Skin of body (tissue), 2 donors: ENCODE data around the gene ERP27. TPM values are rescaled to one million over a fixed set of nuclear protein-coding genes. Genes with fewer than 3 reads are reported as not detected.
A peak's percentile ranks its signal among the peaks of the same experiment; 100 is the strongest.

Experiments
- DNase-seq: peaks from one replicate; lab custom pipeline; 2025; lab: John Stamatoyannopoulos, UW
- total RNA-seq: library from RNA; depleted of rRNA; stranded (reverse); fragments of >200 nt; gene quantifications from one replicate; pipeline ENCODE4 v1.2.3, GENCODE V29; 2014

Gene ERP27
- 1.9 TPM for total RNA-seq

GRCh38 chr12:14938301-14938700, at the start of gene ERP27:
ERP27 (minus strand) TSS chr12:14938537; CDS start chr12:14938508, 29 bp downstream.
- DNase-seq = no peak

- no peak for DNase-seq
Measured at GRCh38 chr12:14988035-14988434, 49.7 kb upstream of the ERP27 start.

GRCh38 chr12:14986449-14986848, 48.1 kb upstream of the ERP27 start:
- no peak for DNase-seq

GRCh38 chr12:14984766-14985285, 46.5 kb upstream of the ERP27 start:
- DNase-seq = peak; percentile 69

- DNase-seq = no peak
Measured at GRCh38 chr12:14984036-14984435, 45.7 kb upstream of the ERP27 start.

GRCh38 chr12:14982991-14983390, 44.7 kb upstream of the ERP27 start:
- no peak for DNase-seq

GRCh38 chr12:14982562-14982961, 44.2 kb upstream of the ERP27 start:
- no peak for DNase-seq

- DNase-seq = no peak
Measured at GRCh38 chr12:14981049-14981448, 42.7 kb upstream of the ERP27 start.

GRCh38 chr12:14979468-14979867, 41.1 kb upstream of the ERP27 start:
- DNase-seq = no peak

- no peak for DNase-seq
Measured at GRCh38 chr12:14976658-14977057, 38.3 kb upstream of the ERP27 start.

GRCh38 chr12:14975457-14975856, 37.1 kb upstream of the ERP27 start:
- no peak for DNase-seq

GRCh38 chr12:14974633-14975032, 36.3 kb upstream of the ERP27 start:
- DNase-seq = no peak

GRCh38 chr12:14972816-14973215, 34.5 kb upstream of the ERP27 start, which contains the start of gene PDE6H:
PDE6H (plus strand) TSS chr12:14973042; CDS start chr12:14978013, 4,971 bp downstream.
- DNase-seq = no peak

- no peak for DNase-seq
Measured at GRCh38 chr12:14970473-14970872, 32.1 kb upstream of the ERP27 start.

GRCh38 chr12:14968478-14968877, 30.1 kb upstream of the ERP27 start:
- DNase-seq = no peak

GRCh38 chr12:14965221-14965620, 26.9 kb upstream of the ERP27 start:
- no peak for DNase-seq

- no peak for DNase-seq
Measured at GRCh38 chr12:14964406-14964805, 26.1 kb upstream of the ERP27 start.

GRCh38 chr12:14963520-14963919, 25.2 kb upstream of the ERP27 start:
- DNase-seq = no peak

- DNase-seq = no peak
Measured at GRCh38 chr12:14962797-14963196, 24.5 kb upstream of the ERP27 start.

- DNase-seq = no peak
Measured at GRCh38 chr12:14962153-14962539, 23.8 kb upstream of the ERP27 start.

GRCh38 chr12:14961466-14962152, 23.3 kb upstream of the ERP27 start, which contains the start of gene ARHGDIB:
ARHGDIB (minus strand) TSS chr12:14961601; CDS start chr12:14950712, 10,889 bp downstream.
- peak; percentile 62 for DNase-seq

GRCh38 chr12:14960548-14961465, 22.5 kb upstream of the ERP27 start:
- DNase-seq = no peak
